CD14-positive monocyte (primary cell): Measurements from ENCODE around the gene BIN1. TPM values are rescaled to one million over a fixed set of nuclear protein-coding genes. Genes with fewer than 3 reads are reported as not detected.

ENCODE experiments used
- DNase-seq, 3 donors: peaks; one replicate each; pipeline ENCODE4 v3.0.0-alpha.2; 2011 to 2022
- H2AFZ ChIP-seq: 2 replicates; pipeline ENCODE4 v1.6.0; 2012; ENCODE audit warnings: mild to moderate bottlenecking, low read depth, low read length, inconsistent platforms; ENCODE audit not compliant: insufficient read depth, poor library complexity, severe bottlenecking
- H3K27ac ChIP-seq, 2 donors: 1 replicate in 1 of 2; 2 replicates in 1 of 2; pipeline ENCODE4 v1.5.1; 2012 to 2013; ENCODE audit warnings: low read length in 2 of 2, control low read depth in 1 of 2, inconsistent platforms in 1 of 2, low read depth in 1 of 2, mild to moderate bottlenecking in 1 of 2
- H3K27me3 ChIP-seq, 2 donors: one replicate each; pipeline versions ENCODE4 v1.6.0 to v1.6.1; 2011 to 2013; ENCODE audit warnings: low read length in 2 of 2; ENCODE audit not compliant: control insufficient read depth in 2 of 2, insufficient read depth in 2 of 2
- H3K36me3 ChIP-seq, 2 donors: replicated peaks in 1 of 2; 1 replicate in 1 of 2; 2 replicates in 1 of 2; pipeline versions ENCODE4 v1.5.1 to v1.6.1; 2012 to 2013; ENCODE audit warnings: low read length in 2 of 2, control low read depth in 1 of 2, inconsistent platforms in 1 of 2, mild to moderate bottlenecking in 1 of 2; ENCODE audit not compliant: insufficient read depth in 2 of 2, control insufficient read depth in 1 of 2
- H3K4me1 ChIP-seq, 2 donors: 1 replicate in 1 of 2; 2 replicates in 1 of 2; pipeline versions ENCODE4 v1.5.1 to v1.6.1; 2012 to 2013; ENCODE audit warnings: low read length in 2 of 2, control low read depth in 1 of 2, inconsistent platforms in 1 of 2, mild to moderate bottlenecking in 1 of 2, moderate library complexity in 1 of 2; ENCODE audit not compliant: insufficient read depth in 2 of 2, control insufficient read depth in 1 of 2
- H3K4me2 ChIP-seq: replicated peaks from 2 replicates; pipeline ENCODE3; 2012; ENCODE audit warnings: low read length, moderate library complexity, mild to moderate bottlenecking; ENCODE audit not compliant: poor library complexity, severe bottlenecking; ENCODE audit errors: extremely low read depth
- H3K4me3 ChIP-seq, 3 experiments: fragments of 200-600 bp in 1 of 3; sonication (generic) in 1 of 3; replicated peaks in 1 of 3; 1 replicate in 2 of 3; 2 replicates in 1 of 3; pipeline ENCODE4 v1.5.1; 2011 to 2013; ENCODE audit warnings: low read length in 3 of 3, mild to moderate bottlenecking in 3 of 3, control low read depth in 2 of 3, low read depth in 2 of 3, inconsistent platforms in 1 of 3, moderate library complexity in 1 of 3
- H3K79me2 ChIP-seq: 2 replicates; pipeline ENCODE4 v1.6.0; 2012; ENCODE audit warnings: mild to moderate bottlenecking, control low read depth, inconsistent platforms, low read length, moderate library complexity; ENCODE audit not compliant: insufficient read depth
- H3K9ac ChIP-seq: 2 replicates; pipeline ENCODE4 v1.6.0; 2017; ENCODE audit warnings: low read length, mild to moderate bottlenecking; ENCODE audit not compliant: insufficient read depth, poor library complexity, severe bottlenecking
- H3K9me3 ChIP-seq, 2 donors: replicated peaks in 1 of 2; 1 replicate in 1 of 2; 2 replicates in 1 of 2; pipeline versions ENCODE4 v1.5.1 to v1.6.1; 2012 to 2013; ENCODE audit warnings: low read length in 2 of 2, control low read depth in 1 of 2; ENCODE audit not compliant: control insufficient read depth in 1 of 2, insufficient read depth in 1 of 2
- H4K20me1 ChIP-seq: 2 replicates; pipeline ENCODE4 v1.6.0; 2012; ENCODE audit warnings: mild to moderate bottlenecking, low read length, control low read depth, moderate library complexity; ENCODE audit not compliant: insufficient read depth
- H3K27ac Mint-ChIP-seq, 7 donors: one replicate each; pipeline ENCODE4 v1.8.0; 2020; ENCODE audit warnings: mild to moderate bottlenecking in 7 of 7, mixed read lengths in 7 of 7, moderate library complexity in 6 of 7, inconsistent platforms in 2 of 7
- H3K27me3 Mint-ChIP-seq, 3 donors: one replicate each; pipeline ENCODE4 v1.8.0; 2021 to 2022; ENCODE audit warnings: low read depth in 3 of 3, mild to moderate bottlenecking in 3 of 3, mixed read lengths in 3 of 3, moderate library complexity in 3 of 3, inconsistent platforms in 1 of 3
- H3K36me3 Mint-ChIP-seq, 2 donors: one replicate each; pipeline ENCODE4 v1.8.0; 2020; ENCODE audit warnings: mixed read lengths in 2 of 2, inconsistent platforms in 1 of 2, mild to moderate bottlenecking in 1 of 2
- H3K4me1 Mint-ChIP-seq: one replicate; pipeline ENCODE4 v1.8.0; 2020; ENCODE audit warnings: mild to moderate bottlenecking, mixed read lengths
- H3K4me3 Mint-ChIP-seq, 2 donors: one replicate each; pipeline ENCODE4 v1.8.0; 2020; ENCODE audit warnings: mild to moderate bottlenecking in 2 of 2, mixed read lengths in 2 of 2, moderate library complexity in 1 of 2
- H3K9me3 Mint-ChIP-seq, 7 donors: one replicate each; pipeline ENCODE4 v1.8.0; 2020 to 2022; ENCODE audit warnings: mixed read lengths in 7 of 7, mild to moderate bottlenecking in 6 of 7, moderate library complexity in 6 of 7, inconsistent platforms in 2 of 7
- CTCF ChIP-seq: fragments of 200-600 bp; IDR thresholded peaks from one replicate; pipeline ENCODE4 v1.8.0; 2022; ENCODE audit warnings: antibody characterized with exemption, mild to moderate bottlenecking
- WGBS: methylation state at CpG from one replicate; pipeline ENCODE4 v1.1.5; 2013; ENCODE audit warnings: missing lambda C conversion rate; ENCODE audit not compliant: insufficient coverage; 5-methylcytosine and 5-hydroxymethylcytosine counted together
- intact Hi-C, 2 donors: fragments of 100-400 bp; cut with micrococcal nuclease; formaldehyde crosslinking; loops; one replicate each; pipeline versions ENCODE4 v1.15.0 to v1.15.1; 2023
- polyA plus RNA-seq, 3 donors: library from polyadenylated mRNA; depleted of rRNA in 1 of 3; unstranded in 2 of 3; stranded (reverse) in 1 of 3; fragments of 300-500 nt in 2 of 3; fragments of >200 nt in 1 of 3; fragmentation: Illumina TruSeq in 2 of 3; gene quantifications; 1 replicate in 2 of 3; 2 replicates in 1 of 3; pipeline ENCODE4 v1.2.3, GENCODE V29; 2012 to 2021

The BIN1 gene
- polyA plus RNA-seq, 3 donors: 3.4 to 7.5 (median 4.1) TPM

DNA sequence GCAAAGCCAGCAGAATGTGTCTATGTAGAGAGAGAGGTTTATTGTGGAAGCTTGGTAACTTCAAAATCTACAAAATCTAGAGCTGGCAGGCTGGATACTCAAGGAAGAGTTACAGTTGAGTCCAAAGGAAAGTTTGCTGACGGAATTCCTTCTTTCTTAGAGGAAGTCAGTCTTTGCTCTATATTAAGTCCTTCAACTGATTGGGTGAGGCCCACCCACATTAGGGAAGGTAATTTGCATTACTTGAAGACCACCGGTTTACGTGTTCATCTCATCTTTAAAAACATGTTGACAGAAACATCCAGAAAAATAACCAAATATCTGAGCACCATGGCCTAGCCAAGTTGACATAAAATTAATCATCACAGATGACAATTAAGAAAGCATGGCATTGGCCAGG lies 106.8 kb downstream of the BIN1 start:
- WGBS: 54% methylated on average over 3 of the region's 3 CpGs
- no peak overlapping the region for H3K4me3 ChIP-seq
- no peaks in the 10 kb centered on the region for H3K79me2 ChIP-seq
- H4K20me1 ChIP-seq: no peaks in the 10 kb centered on the region
- no peaks in the 10 kb centered on the region for H3K36me3 ChIP-seq
- no peak for DNase-seq
- no peaks in the 10 kb centered on the region for H3K4me1 Mint-ChIP-seq
- H3K27me3 Mint-ChIP-seq: peaks cover 0 to 3% (median 0%) of the 10 kb centered on the region in 3 donors
- intact Hi-C loops: no loop called here
- no peak overlapping the region for H3K27ac ChIP-seq
- no peaks in the 10 kb centered on the region for H3K4me1 ChIP-seq
- H3K36me3 Mint-ChIP-seq: no peaks in the 10 kb centered on the region
- no peak overlapping the region for H3K4me3 Mint-ChIP-seq
- no peak overlapping the region for H2AFZ ChIP-seq
- no peak overlapping the region for H3K4me2 ChIP-seq
- H3K9me3 Mint-ChIP-seq: peaks cover 0 to 2% (median 0%) of the 10 kb centered on the region in 7 donors
- H3K27me3 ChIP-seq: no peaks in the 10 kb centered on the region
- H3K27ac Mint-ChIP-seq: no peak overlapping the region
- no peak overlapping the region for H3K9ac ChIP-seq
- no peak for TF ChIP-seq CTCF
- no peaks in the 10 kb centered on the region for H3K9me3 ChIP-seq

DNA sequence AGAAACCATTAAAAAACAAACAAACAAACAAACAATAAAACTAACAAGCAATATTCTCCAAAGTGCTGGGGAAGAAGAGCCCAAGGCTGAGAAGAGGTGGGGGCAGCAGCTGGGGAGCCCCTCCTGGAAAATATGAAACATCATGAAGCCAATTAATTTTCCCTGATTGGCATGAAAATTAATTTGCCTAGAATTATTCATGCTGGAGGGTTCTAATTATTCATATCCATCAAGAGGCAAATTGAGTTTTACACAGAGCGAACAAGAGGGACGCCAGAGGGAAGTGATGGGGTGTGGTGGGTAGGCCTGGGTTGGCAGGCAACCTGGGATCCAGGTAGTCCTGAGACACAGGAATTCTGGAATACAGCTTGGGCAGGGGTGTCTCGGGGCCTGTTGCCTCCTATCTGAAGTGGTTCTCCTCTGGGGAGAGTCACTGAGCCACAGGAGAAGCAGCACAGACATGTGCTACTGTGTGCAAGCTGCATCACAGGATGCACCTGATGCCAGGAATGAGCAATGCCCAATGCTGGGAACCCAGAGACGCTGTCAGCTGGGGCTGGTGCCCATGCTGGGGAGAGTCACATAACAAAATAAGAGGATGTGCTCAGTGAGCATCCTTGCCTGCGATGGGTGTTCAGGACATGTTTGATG lies 107.7 kb downstream of the BIN1 start:
- no peak overlapping the region for H3K27ac Mint-ChIP-seq
- Histone ChIP-seq H3K4me2 (no peak overlapping the region), H3K4me1 (no peaks in the 10 kb centered on the region), H3K9ac (no peak overlapping the region), H2AFZ (no peak overlapping the region), H3K36me3 (no peaks in the 10 kb centered on the region), H3K9me3 (no peaks in the 10 kb centered on the region), H3K27ac (no peak overlapping the region), H3K27me3 (no peaks in the 10 kb centered on the region), H3K79me2 (no peaks in the 10 kb centered on the region), H4K20me1 (no peaks in the 10 kb centered on the region), H3K4me3 (no peak overlapping the region)
- no peaks in the 10 kb centered on the region for H3K36me3 Mint-ChIP-seq
- no peaks in the 10 kb centered on the region for H3K4me1 Mint-ChIP-seq
- no peak for DNase-seq
- H3K9me3 Mint-ChIP-seq: peaks cover 0 to 2% (median 0%) of the 10 kb centered on the region in 7 donors
- intact Hi-C loops: no loop called here
- H3K27me3 Mint-ChIP-seq: peaks cover 0 to 3% (median 0%) of the 10 kb centered on the region in 3 donors
- H3K4me3 Mint-ChIP-seq: no peak overlapping the region
- no peak for TF ChIP-seq CTCF
- WGBS: 92% methylated on average over 2 of the region's 5 CpGs
